Keratinocyte (primary cell): Measurements from ENCODE around the gene FGGY. TPM values are rescaled to one million over a fixed set of nuclear protein-coding genes. Genes with fewer than 3 reads are reported as not detected.

Experiments
- DNase-seq: peaks from one replicate; pipeline ENCODE4 v3.0.0-alpha.2; 2011; ENCODE audit warnings: low read depth, missing footprints, low spot score
- FAIRE-seq: peaks from 2 replicates; lab custom pipeline; 2011; peaks lifted over from hg19 to GRCh38; lab: Jason Lieb, UNC
- H2AFZ ChIP-seq: 2 replicates; pipeline ENCODE4 v1.6.0; 2012; ENCODE audit warnings: low read length, control low read depth, inconsistent platforms; ENCODE audit not compliant: control insufficient read depth
- H3K27ac ChIP-seq: 2 replicates; pipeline ENCODE4 v1.5.1; 2011; ENCODE audit warnings: low read length; ENCODE audit not compliant: control insufficient read depth, insufficient read depth
- H3K27me3 ChIP-seq: 3 replicates; pipeline ENCODE4 v1.6.0; 2011; ENCODE audit warnings: low read length; ENCODE audit not compliant: control insufficient read depth, insufficient read depth; ENCODE audit errors: extremely low read depth
- H3K36me3 ChIP-seq, 2 experiments: 2 replicates in 1 of 2; 3 replicates in 1 of 2; pipeline ENCODE4 v1.5.1; 2011; ENCODE audit warnings: low read length in 2 of 2, mild to moderate bottlenecking in 1 of 2; ENCODE audit not compliant: control insufficient read depth in 2 of 2, insufficient read depth in 2 of 2; ENCODE audit errors: extremely low read depth in 1 of 2
- H3K4me1 ChIP-seq: 3 replicates; pipeline ENCODE4 v1.5.1; 2011; ENCODE audit warnings: low read length; ENCODE audit not compliant: control insufficient read depth, insufficient read depth; ENCODE audit errors: extremely low read depth
- H3K4me2 ChIP-seq: 3 replicates; pipeline ENCODE4 v1.6.0; 2011; ENCODE audit warnings: low read depth, low read length; ENCODE audit not compliant: control insufficient read depth, insufficient read depth; ENCODE audit errors: extremely low read depth
- H3K4me3 ChIP-seq, 3 experiments: fragments of 200-600 bp in 1 of 3; sonication (generic) in 1 of 3; 2 replicates in 2 of 3; 3 replicates in 1 of 3; pipeline ENCODE4 v1.5.1; 2011 to 2016; ENCODE audit warnings: low read length in 3 of 3, mild to moderate bottlenecking in 3 of 3, control low read depth in 2 of 3, inconsistent platforms in 1 of 3, low read depth in 1 of 3, mixed read lengths in 1 of 3, mixed run types in 1 of 3, moderate library complexity in 1 of 3; ENCODE audit not compliant: control insufficient read depth in 2 of 3, insufficient read depth in 2 of 3; ENCODE audit errors: extremely low read depth in 1 of 3
- H3K79me2 ChIP-seq: 2 replicates; pipeline ENCODE4 v1.6.0; 2012; ENCODE audit warnings: low read length; ENCODE audit not compliant: control insufficient read depth, insufficient read depth
- H3K9ac ChIP-seq: 3 replicates; pipeline ENCODE4 v1.6.0; 2011; ENCODE audit warnings: low read length; ENCODE audit not compliant: control insufficient read depth, insufficient read depth; ENCODE audit errors: extremely low read depth
- H3K9me1 ChIP-seq: 3 replicates; pipeline ENCODE4 v1.6.0; 2011; ENCODE audit warnings: low read length; ENCODE audit not compliant: control insufficient read depth, insufficient read depth; ENCODE audit errors: extremely low read depth
- H3K9me3 ChIP-seq: 2 replicates; pipeline ENCODE4 v1.5.1; 2012; ENCODE audit warnings: low read depth, low read length; ENCODE audit not compliant: control insufficient read depth
- H4K20me1 ChIP-seq: 3 replicates; pipeline ENCODE4 v1.6.0; 2011; ENCODE audit warnings: low read length; ENCODE audit not compliant: control insufficient read depth, insufficient read depth; ENCODE audit errors: extremely low read depth
- CTCF ChIP-seq, 3 experiments: IDR thresholded peaks in 1 of 3; conservative IDR thresholded peaks in 1 of 3; optimal IDR thresholded peaks in 1 of 3; 2 replicates in 2 of 3; 3 replicates in 1 of 3; pipeline versions ENCODE3 to v1.5.1; 2011; ENCODE audit warnings: low read length in 3 of 3, mild to moderate bottlenecking in 3 of 3, moderate library complexity in 2 of 3, control low read depth in 1 of 3, inconsistent platforms in 1 of 3; ENCODE audit not compliant: insufficient read depth in 2 of 3; ENCODE audit errors: extremely low read depth in 1 of 3
- EZH2 ChIP-seq: IDR thresholded peaks from one replicate; pipeline ENCODE4 v1.6.1; 2012; ENCODE audit warnings: inconsistent platforms, mild to moderate bottlenecking, low read length, moderate library complexity
- dilution Hi-C: fragments of 300-500 bp; cut with MboI; formaldehyde crosslinking; loops from one replicate; pipeline ENCODE4 v1.7.0; 2020; ENCODE audit warnings: low sequenced_read_pairs; ENCODE audit not compliant: extremely low pct_ligation_motif_present
- polyA plus RNA-seq, 5 experiments: library from polyadenylated mRNA; depleted of rRNA in 3 of 5; stranded (reverse) in 3 of 5; stranded (forward) in 1 of 5; unstranded in 1 of 5; fragments of >200 nt; gene quantifications; 1 replicate in 1 of 5; 2 replicates in 3 of 5; 3 replicates in 1 of 5; pipeline versions ENCODE4 v1.2.1 to v1.2.3, GENCODE V29; 2011 to 2012; ENCODE audit warnings: missing spikeins in 2 of 5, low read depth in 1 of 5, low replicate concordance in 1 of 5

FGGY gene
- polyA plus RNA-seq, 1 donor (not counting 4 experiments of a cell fraction or from before 2014, with no cell fraction given) = 16.6 TPM

GRCh38 chr1:59526240-59526639 lies 229.3 kb downstream of the FGGY start:
- Histone ChIP-seq H4K20me1 (no peaks in the 10 kb centered on the region), H3K27ac (no peak overlapping the region), H3K9me3 (no peaks in the 10 kb centered on the region), H3K9ac (no peak overlapping the region), H3K36me3 (no peaks in the 10 kb centered on the region), H3K27me3 (no peaks in the 10 kb centered on the region), H3K9me1 (no peaks in the 10 kb centered on the region), H3K4me1 (no peaks in the 10 kb centered on the region), H3K4me2 (no peak overlapping the region), H2AFZ (no peak overlapping the region), H3K79me2 (no peaks in the 10 kb centered on the region), H3K4me3 (no peak overlapping the region)
- dilution Hi-C loops = no loop called here
- TF ChIP-seq EZH2 = no peak
- TF ChIP-seq CTCF (optimal IDR thresholded peaks at IDR 0.05 in 1 of 3, IDR thresholded peaks at IDR 0.05 in 1 of 3, conservative IDR thresholded peaks at IDR 0.05 in 1 of 3; ENCODE audit: extremely low read depth in 1 of 3, insufficient read depth in 2 of 3, low read length in 3 of 3) = no peak
- FAIRE-seq (peak; percentile 9), DNase-seq (no peak)

- FAIRE-seq = no peak
- dilution Hi-C loops = no loop called here
- no peaks in the 10 kb centered on the region for H3K9me1 ChIP-seq
Observed at GRCh38 chr1:59528471-59528870, 231.6 kb downstream of the FGGY start.

More at GRCh38 chr1:59528471-59528870, 231.6 kb downstream of the FGGY start:
- Histone ChIP-seq H2AFZ (no peak overlapping the region), H3K79me2 (no peaks in the 10 kb centered on the region), H3K4me2 (no peak overlapping the region), H3K36me3 (no peaks in the 10 kb centered on the region), H4K20me1 (no peaks in the 10 kb centered on the region), H3K27me3 (no peaks in the 10 kb centered on the region), H3K9me3 (no peaks in the 10 kb centered on the region), H3K4me3 (no peak overlapping the region), H3K4me1 (no peaks in the 10 kb centered on the region), H3K9ac (no peak overlapping the region), H3K27ac (no peak overlapping the region)
- DNase-seq = no peak
- TF ChIP-seq CTCF (optimal IDR thresholded peaks at IDR 0.05 in 1 of 3, IDR thresholded peaks at IDR 0.05 in 1 of 3, conservative IDR thresholded peaks at IDR 0.05 in 1 of 3; ENCODE audit: extremely low read depth in 1 of 3, insufficient read depth in 2 of 3, low read length in 3 of 3) (no peak), EZH2 (no peak)
